ENCODE results near the gene CAPN11. TPM values are rescaled to one million over a fixed set of nuclear protein-coding genes. Genes with fewer than 3 reads are reported as not detected.

CAPN11 gene
- polyA plus RNA-seq, 1 experiment: 0.04 TPM

- Histone ChIP-seq H3K27me3 (ENCODE audit: control insufficient read depth, insufficient read depth, low read length) (peaks cover 22% of the 10 kb centered on the region), H3K36me3 (ENCODE audit: control insufficient read depth, insufficient read depth, low read length) (no peaks in the 10 kb centered on the region), H3K4me3 (ENCODE audit: low read depth, low read length) (no peak overlapping the region)
- no peak for TF ChIP-seq CTCF (IDR thresholded peaks at IDR 0.05; ENCODE audit: insufficient read depth, low read depth, low read length)
- DNase-seq (ENCODE audit: low read depth): no peak
- CTCF ChIA-PET: interaction anchor here (1.0 kb wide), 1 partner anchor 16 kb away, joined by 3 read pairs; no protein-coding TSS in a partner anchor
- POLR2A ChIA-PET: no interaction called here
These were observed 7.5 kb downstream of the CAPN11 start for GRCh38 chr6:44166116-44166515.

GRCh38 chr6:44166591-44167184 is 8.1 kb downstream of the CAPN11 start:
- H3K4me3 ChIP-seq (ENCODE audit: low read depth, low read length): no peak overlapping the region
- POLR2A ChIA-PET: no interaction called here
- no peak for TF ChIP-seq CTCF (IDR thresholded peaks at IDR 0.05; ENCODE audit: insufficient read depth, low read depth, low read length)
- H3K36me3 ChIP-seq (ENCODE audit: control insufficient read depth, insufficient read depth, low read length): no peaks in the 10 kb centered on the region
- H3K27me3 ChIP-seq (ENCODE audit: control insufficient read depth, insufficient read depth, low read length): peaks cover 22% of the 10 kb centered on the region
- CTCF ChIA-PET: interaction anchor here (1.0 kb wide), 1 partner anchor 16 kb away, joined by 3 read pairs; no protein-coding TSS in a partner anchor
- no peak for DNase-seq (ENCODE audit: low read depth)

- Histone ChIP-seq H3K4me3 (ENCODE audit: low read depth, low read length) (no peak overlapping the region), H3K36me3 (ENCODE audit: control insufficient read depth, insufficient read depth, low read length) (no peaks in the 10 kb centered on the region), H3K27me3 (ENCODE audit: control insufficient read depth, insufficient read depth, low read length) (peaks cover 20% of the 10 kb centered on the region)
- DNase-seq (ENCODE audit: low read depth): no peak
- TF ChIP-seq CTCF (IDR thresholded peaks at IDR 0.05; ENCODE audit: insufficient read depth, low read depth, low read length): no peak
- ChIA-PET CTCF (no interaction called here), POLR2A (no interaction called here)
These were observed 8.9 kb downstream of the CAPN11 start for GRCh38 chr6:44167567-44167966.

GRCh38 chr6:44169154-44169553 is 10.5 kb downstream of the CAPN11 start:
- DNase-seq (ENCODE audit: low read depth): no peak
- ChIA-PET POLR2A (no interaction called here), CTCF (interaction anchor here (1.1 to 2.2 kb wide), 6 partner anchors 22 to 171 kb away, joined by 3 to 12 read pairs (median 6); no protein-coding TSS in a partner anchor)

More at GRCh38 chr6:44169154-44169553, 10.5 kb downstream of the CAPN11 start:
- Histone ChIP-seq H3K27me3 (ENCODE audit: control insufficient read depth, insufficient read depth, low read length) (peaks cover 17% of the 10 kb centered on the region), H3K4me3 (ENCODE audit: low read depth, low read length) (no peak overlapping the region), H3K36me3 (ENCODE audit: control insufficient read depth, insufficient read depth, low read length) (no peaks in the 10 kb centered on the region)
- no peak for TF ChIP-seq CTCF (IDR thresholded peaks at IDR 0.05; ENCODE audit: insufficient read depth, low read depth, low read length)
